CD14-positive monocyte (primary cell): Measurements from ENCODE around the gene BACE1-AS. TPM values are rescaled to one million over a fixed set of nuclear protein-coding genes. Genes with fewer than 3 reads are reported as not detected.
"Not testable (repeated sequence)": the region's sequence is repeated elsewhere in the genome, so short reads cannot be mapped to it uniquely, and the experiment has no call there.

Experiments used
- DNase-seq, 3 donors: peaks; one replicate each; pipeline ENCODE4 v3.0.0-alpha.2; 2011 to 2022
- H2AFZ ChIP-seq: 2 replicates; pipeline ENCODE4 v1.6.0; 2012; ENCODE audit warnings: mild to moderate bottlenecking, low read depth, low read length, inconsistent platforms; ENCODE audit not compliant: insufficient read depth, poor library complexity, severe bottlenecking
- H3K27ac ChIP-seq, 2 donors: 1 replicate in 1 of 2; 2 replicates in 1 of 2; pipeline ENCODE4 v1.5.1; 2012 to 2013; ENCODE audit warnings: low read length in 2 of 2, control low read depth in 1 of 2, inconsistent platforms in 1 of 2, low read depth in 1 of 2, mild to moderate bottlenecking in 1 of 2
- H3K27me3 ChIP-seq, 2 donors: one replicate each; pipeline versions ENCODE4 v1.6.0 to v1.6.1; 2011 to 2013; ENCODE audit warnings: low read length in 2 of 2; ENCODE audit not compliant: control insufficient read depth in 2 of 2, insufficient read depth in 2 of 2
- H3K36me3 ChIP-seq, 2 donors: replicated peaks in 1 of 2; 1 replicate in 1 of 2; 2 replicates in 1 of 2; pipeline versions ENCODE4 v1.5.1 to v1.6.1; 2012 to 2013; ENCODE audit warnings: low read length in 2 of 2, control low read depth in 1 of 2, inconsistent platforms in 1 of 2, mild to moderate bottlenecking in 1 of 2; ENCODE audit not compliant: insufficient read depth in 2 of 2, control insufficient read depth in 1 of 2
- H3K4me1 ChIP-seq, 2 donors: 1 replicate in 1 of 2; 2 replicates in 1 of 2; pipeline versions ENCODE4 v1.5.1 to v1.6.1; 2012 to 2013; ENCODE audit warnings: low read length in 2 of 2, control low read depth in 1 of 2, inconsistent platforms in 1 of 2, mild to moderate bottlenecking in 1 of 2, moderate library complexity in 1 of 2; ENCODE audit not compliant: insufficient read depth in 2 of 2, control insufficient read depth in 1 of 2
- H3K4me2 ChIP-seq: replicated peaks from 2 replicates; pipeline ENCODE3; 2012; ENCODE audit warnings: low read length, moderate library complexity, mild to moderate bottlenecking; ENCODE audit not compliant: poor library complexity, severe bottlenecking; ENCODE audit errors: extremely low read depth
- H3K4me3 ChIP-seq, 3 experiments: fragments of 200-600 bp in 1 of 3; sonication (generic) in 1 of 3; replicated peaks in 1 of 3; 1 replicate in 2 of 3; 2 replicates in 1 of 3; pipeline ENCODE4 v1.5.1; 2011 to 2013; ENCODE audit warnings: low read length in 3 of 3, mild to moderate bottlenecking in 3 of 3, control low read depth in 2 of 3, low read depth in 2 of 3, inconsistent platforms in 1 of 3, moderate library complexity in 1 of 3
- H3K79me2 ChIP-seq: 2 replicates; pipeline ENCODE4 v1.6.0; 2012; ENCODE audit warnings: mild to moderate bottlenecking, control low read depth, inconsistent platforms, low read length, moderate library complexity; ENCODE audit not compliant: insufficient read depth
- H3K9ac ChIP-seq: 2 replicates; pipeline ENCODE4 v1.6.0; 2017; ENCODE audit warnings: low read length, mild to moderate bottlenecking; ENCODE audit not compliant: insufficient read depth, poor library complexity, severe bottlenecking
- H3K9me3 ChIP-seq, 2 donors: replicated peaks in 1 of 2; 1 replicate in 1 of 2; 2 replicates in 1 of 2; pipeline versions ENCODE4 v1.5.1 to v1.6.1; 2012 to 2013; ENCODE audit warnings: low read length in 2 of 2, control low read depth in 1 of 2; ENCODE audit not compliant: control insufficient read depth in 1 of 2, insufficient read depth in 1 of 2
- H4K20me1 ChIP-seq: 2 replicates; pipeline ENCODE4 v1.6.0; 2012; ENCODE audit warnings: mild to moderate bottlenecking, low read length, control low read depth, moderate library complexity; ENCODE audit not compliant: insufficient read depth
- H3K27ac Mint-ChIP-seq, 7 donors: one replicate each; pipeline ENCODE4 v1.8.0; 2020; ENCODE audit warnings: mild to moderate bottlenecking in 7 of 7, mixed read lengths in 7 of 7, moderate library complexity in 6 of 7, inconsistent platforms in 2 of 7
- H3K27me3 Mint-ChIP-seq, 3 donors: one replicate each; pipeline ENCODE4 v1.8.0; 2021 to 2022; ENCODE audit warnings: low read depth in 3 of 3, mild to moderate bottlenecking in 3 of 3, mixed read lengths in 3 of 3, moderate library complexity in 3 of 3, inconsistent platforms in 1 of 3
- H3K36me3 Mint-ChIP-seq, 2 donors: one replicate each; pipeline ENCODE4 v1.8.0; 2020; ENCODE audit warnings: mixed read lengths in 2 of 2, inconsistent platforms in 1 of 2, mild to moderate bottlenecking in 1 of 2
- H3K4me1 Mint-ChIP-seq: one replicate; pipeline ENCODE4 v1.8.0; 2020; ENCODE audit warnings: mild to moderate bottlenecking, mixed read lengths
- H3K4me3 Mint-ChIP-seq, 2 donors: one replicate each; pipeline ENCODE4 v1.8.0; 2020; ENCODE audit warnings: mild to moderate bottlenecking in 2 of 2, mixed read lengths in 2 of 2, moderate library complexity in 1 of 2
- H3K9me3 Mint-ChIP-seq, 7 donors: one replicate each; pipeline ENCODE4 v1.8.0; 2020 to 2022; ENCODE audit warnings: mixed read lengths in 7 of 7, mild to moderate bottlenecking in 6 of 7, moderate library complexity in 6 of 7, inconsistent platforms in 2 of 7
- CTCF ChIP-seq: fragments of 200-600 bp; IDR thresholded peaks from one replicate; pipeline ENCODE4 v1.8.0; 2022; ENCODE audit warnings: antibody characterized with exemption, mild to moderate bottlenecking
- WGBS: methylation state at CpG from one replicate; pipeline ENCODE4 v1.1.5; 2013; ENCODE audit warnings: missing lambda C conversion rate; ENCODE audit not compliant: insufficient coverage; 5-methylcytosine and 5-hydroxymethylcytosine counted together
- intact Hi-C, 2 donors: fragments of 100-400 bp; cut with micrococcal nuclease; formaldehyde crosslinking; loops; one replicate each; pipeline versions ENCODE4 v1.15.0 to v1.15.1; 2023
- polyA plus RNA-seq, 3 donors: library from polyadenylated mRNA; depleted of rRNA in 1 of 3; unstranded in 2 of 3; stranded (reverse) in 1 of 3; fragments of 300-500 nt in 2 of 3; fragments of >200 nt in 1 of 3; fragmentation: Illumina TruSeq in 2 of 3; gene quantifications; 1 replicate in 2 of 3; 2 replicates in 1 of 3; pipeline ENCODE4 v1.2.3, GENCODE V29; 2012 to 2021

BACE1-AS gene
- polyA plus RNA-seq, 3 donors: 2.7 TPM; not detected in 2

- H3K4me1 Mint-ChIP-seq: no peaks in the 10 kb centered on the region
- no peaks in the 10 kb centered on the region for H3K9me3 ChIP-seq
- H3K36me3 Mint-ChIP-seq: peaks cover 62 to 66% of the 10 kb centered on the region in 2 donors
- TF ChIP-seq CTCF: no peak
- H3K79me2 ChIP-seq: no peaks in the 10 kb centered on the region
- no peaks in the 10 kb centered on the region for H4K20me1 ChIP-seq
- no peak overlapping the region for H3K4me2 ChIP-seq
- no peak overlapping the region for H3K4me3 Mint-ChIP-seq
- no peak overlapping the region for H3K27ac Mint-ChIP-seq
- intact Hi-C loops: no loop called here
- no CpG with 5 or more reads among the region's 2 CpGs for WGBS
- H3K36me3 ChIP-seq: peaks cover 26 to 73% of the 10 kb centered on the region in 2 donors
- H3K9ac ChIP-seq: no peak overlapping the region
- peaks cover 0 to 3% (median 0%) of the 10 kb centered on the region in 7 donors for H3K9me3 Mint-ChIP-seq
- no peak for DNase-seq
- H3K27me3 ChIP-seq: no peaks in the 10 kb centered on the region
- H3K4me1 ChIP-seq: no peaks in the 10 kb centered on the region
- no peak overlapping the region for H3K27ac ChIP-seq
- H3K27me3 Mint-ChIP-seq: peaks cover 0 to 1% (median 0%) of the 10 kb centered on the region in 3 donors
- no peak overlapping the region for H3K4me3 ChIP-seq
- H2AFZ ChIP-seq: no peak overlapping the region
Observed at GRCh38 chr11:117258576-117258975, 32.6 kb upstream of the BACE1-AS start.

- Mint-ChIP-seq H3K4me1 (no peaks in the 10 kb centered on the region), H3K27ac (no peak overlapping the region), H3K36me3 (peaks cover 56 to 62% of the 10 kb centered on the region in 2 donors)
Observed at GRCh38 chr11:117259417-117259816, 31.7 kb upstream of the BACE1-AS start.

GRCh38 chr11:117264624-117265323 lies 26.4 kb upstream of the BACE1-AS start:
- H3K4me1 Mint-ChIP-seq, H3K27me3 Mint-ChIP-seq, H3K4me1 ChIP-seq, H3K27ac Mint-ChIP-seq, H3K4me3 ChIP-seq, intact Hi-C loops, H3K4me2 ChIP-seq, H3K79me2 ChIP-seq, H3K9me3 Mint-ChIP-seq, H3K9me3 ChIP-seq, H3K4me3 Mint-ChIP-seq, H3K27me3 ChIP-seq, H2AFZ ChIP-seq, H3K9ac ChIP-seq, H3K27ac ChIP-seq, H4K20me1 ChIP-seq, DNase-seq: not testable (repeated sequence)
- peaks cover 45 to 64% of the 10 kb centered on the region in 2 donors for H3K36me3 Mint-ChIP-seq
- WGBS: 100% methylated on average over 4 of the region's 7 CpGs
- peaks cover 19 to 61% of the 10 kb centered on the region in 2 donors for H3K36me3 ChIP-seq

More at GRCh38 chr11:117259417-117259816, 31.7 kb upstream of the BACE1-AS start:
- Histone ChIP-seq H3K27ac (no peak overlapping the region), H3K9ac (no peak overlapping the region), H2AFZ (no peak overlapping the region), H3K4me2 (no peak overlapping the region), H3K9me3 (no peaks in the 10 kb centered on the region), H3K4me3 (no peak overlapping the region), H3K27me3 (no peaks in the 10 kb centered on the region), H3K36me3 (peaks cover 30 to 70% of the 10 kb centered on the region in 2 donors), H3K79me2 (no peaks in the 10 kb centered on the region), H4K20me1 (no peaks in the 10 kb centered on the region), H3K4me1 (no peaks in the 10 kb centered on the region)
- intact Hi-C loops: no loop called here
- WGBS: no CpG with 5 or more reads among the region's 1 CpG
- H3K27me3 Mint-ChIP-seq: peaks cover 0 to 1% (median 0%) of the 10 kb centered on the region in 3 donors
- H3K9me3 Mint-ChIP-seq: peaks cover 0 to 3% (median 0%) of the 10 kb centered on the region in 7 donors
- no peak overlapping the region for H3K4me3 Mint-ChIP-seq
- no peak for TF ChIP-seq CTCF
- no peak for DNase-seq
